Mucosa of stomach (tissue), 1 donor: Measurements from ENCODE around the gene POU3F4.

ENCODE experiments used
- H3K27me3 ChIP-seq: one replicate; pipeline ENCODE4 v1.7.0; 2013; ENCODE audit warnings: mild to moderate bottlenecking, low read length; ENCODE audit not compliant: control insufficient read depth, insufficient read depth
- H3K36me3 ChIP-seq: one replicate; pipeline ENCODE4 v1.7.0; 2013; ENCODE audit warnings: low read length; ENCODE audit not compliant: control insufficient read depth, insufficient read depth
- H3K4me1 ChIP-seq: one replicate; pipeline ENCODE4 v1.7.0; 2013; ENCODE audit warnings: mild to moderate bottlenecking, low read length; ENCODE audit not compliant: control insufficient read depth, insufficient read depth
- H3K4me3 ChIP-seq: one replicate; pipeline ENCODE4 v1.7.0; 2013; ENCODE audit warnings: low read length
- H3K9ac ChIP-seq: one replicate; pipeline ENCODE4 v1.7.0; 2013; ENCODE audit warnings: mild to moderate bottlenecking, low read length, moderate library complexity
- H3K9me3 ChIP-seq: one replicate; pipeline ENCODE4 v1.7.0; 2013; ENCODE audit warnings: mild to moderate bottlenecking, low read length, moderate library complexity; ENCODE audit not compliant: control insufficient read depth
- donor health status: Pancreatic carcinoma.

The POU3F4 gene

GRCh38 chrX:83508006-83508405 lies at the start of gene POU3F4:
POU3F4 (plus strand) TSS chrX:83508290; CDS start chrX:83508325, 35 bp downstream.
- H3K9ac ChIP-seq = no peak within 1 kb of the TSS
- H3K27me3 ChIP-seq = peaks cover 29% of the 10 kb centered on the region
- H3K36me3 ChIP-seq = no peaks in the 10 kb centered on the region
- H3K4me1 ChIP-seq = no peaks in the 10 kb centered on the region
- H3K4me3 ChIP-seq = no peak within 1 kb of the TSS
- no peaks in the 10 kb centered on the region for H3K9me3 ChIP-seq

- Histone ChIP-seq H3K36me3 (no peaks in the 10 kb centered on the region), H3K9ac (no peak overlapping the region), H3K9me3 (no peaks in the 10 kb centered on the region), H3K27me3 (no peaks in the 10 kb centered on the region), H3K4me1 (no peaks in the 10 kb centered on the region), H3K4me3 (no peak overlapping the region)
These were observed 38.5 kb upstream of the POU3F4 start for GRCh38 chrX:83469551-83469950.

- Histone ChIP-seq H3K36me3 (no peaks in the 10 kb centered on the region), H3K4me1 (no peaks in the 10 kb centered on the region), H3K9ac (no peak overlapping the region), H3K4me3 (no peak overlapping the region), H3K27me3 (no peaks in the 10 kb centered on the region), H3K9me3 (no peaks in the 10 kb centered on the region)
These were observed 12.2 kb upstream of the POU3F4 start for GRCh38 chrX:83495898-83496297.

GRCh38 chrX:83501003-83501402 lies 7.1 kb upstream of the POU3F4 start:
- Histone ChIP-seq H3K36me3 (no peaks in the 10 kb centered on the region), H3K4me1 (no peaks in the 10 kb centered on the region), H3K9me3 (no peaks in the 10 kb centered on the region), H3K27me3 (peaks cover 5% of the 10 kb centered on the region), H3K9ac (no peak overlapping the region), H3K4me3 (no peak overlapping the region)

GRCh38 chrX:83501530-83501929 lies 6.6 kb upstream of the POU3F4 start:
- Histone ChIP-seq H3K9ac (no peak overlapping the region), H3K4me3 (no peak overlapping the region), H3K27me3 (peaks cover 5% of the 10 kb centered on the region), H3K4me1 (no peaks in the 10 kb centered on the region), H3K9me3 (no peaks in the 10 kb centered on the region), H3K36me3 (no peaks in the 10 kb centered on the region)

GRCh38 chrX:83504721-83505479 lies 3.2 kb upstream of the POU3F4 start:
- Histone ChIP-seq H3K36me3 (no peaks in the 10 kb centered on the region), H3K4me1 (no peaks in the 10 kb centered on the region), H3K9ac (no peak overlapping the region), H3K27me3 (peaks cover 24% of the 10 kb centered on the region), H3K4me3 (no peak overlapping the region), H3K9me3 (no peaks in the 10 kb centered on the region)

- Histone ChIP-seq H3K9me3 (no peaks in the 10 kb centered on the region), H3K36me3 (no peaks in the 10 kb centered on the region), H3K27me3 (peaks cover 29% of the 10 kb centered on the region), H3K4me3 (no peak overlapping the region), H3K9ac (no peak overlapping the region), H3K4me1 (no peaks in the 10 kb centered on the region)
These were observed 600 bp downstream of the POU3F4 start for GRCh38 chrX:83508526-83509253.

- Histone ChIP-seq H3K4me3 (no peak overlapping the region), H3K36me3 (no peaks in the 10 kb centered on the region), H3K27me3 (peaks cover 29% of the 10 kb centered on the region), H3K9ac (no peak overlapping the region), H3K4me1 (no peaks in the 10 kb centered on the region), H3K9me3 (no peaks in the 10 kb centered on the region)
These were observed 1.2 kb downstream of the POU3F4 start for GRCh38 chrX:83509254-83509801.

GRCh38 chrX:83510510-83511062 lies 2.5 kb downstream of the POU3F4 start:
- Histone ChIP-seq H3K4me3 (no peak overlapping the region), H3K36me3 (no peaks in the 10 kb centered on the region), H3K4me1 (no peaks in the 10 kb centered on the region), H3K27me3 (peaks cover 29% of the 10 kb centered on the region), H3K9ac (no peak overlapping the region), H3K9me3 (no peaks in the 10 kb centered on the region)

- peaks cover 29% of the 10 kb centered on the region for H3K27me3 ChIP-seq
- no peaks in the 10 kb centered on the region for H3K9me3 ChIP-seq
- H3K4me3 ChIP-seq = no peak overlapping the region
- H3K9ac ChIP-seq = no peak overlapping the region
- H3K4me1 ChIP-seq = no peaks in the 10 kb centered on the region
- no peaks in the 10 kb centered on the region for H3K36me3 ChIP-seq
These were observed 3.1 kb downstream of the POU3F4 start for GRCh38 chrX:83511208-83511607.

- Histone ChIP-seq H3K4me3 (no peak overlapping the region), H3K4me1 (no peaks in the 10 kb centered on the region), H3K36me3 (no peaks in the 10 kb centered on the region), H3K9ac (no peak overlapping the region), H3K9me3 (no peaks in the 10 kb centered on the region), H3K27me3 (peaks cover 29% of the 10 kb centered on the region)
These were observed 4.0 kb downstream of the POU3F4 start for GRCh38 chrX:83512111-83512510.

GRCh38 chrX:83516597-83516996 lies 8.5 kb downstream of the POU3F4 start:
- no peaks in the 10 kb centered on the region for H3K9me3 ChIP-seq
- no peaks in the 10 kb centered on the region for H3K36me3 ChIP-seq
- no peaks in the 10 kb centered on the region for H3K27me3 ChIP-seq
- H3K9ac ChIP-seq = no peak overlapping the region
- no peaks in the 10 kb centered on the region for H3K4me1 ChIP-seq
- no peak overlapping the region for H3K4me3 ChIP-seq
